ENCODE results near the gene DDIT3. TPM values are rescaled to one million over a fixed set of nuclear protein-coding genes. Genes with fewer than 3 reads are reported as not detected.

Gene DDIT3
- polyA plus RNA-seq, 1 donor from 2014 or later = 24.0 TPM

- H3K27ac ChIP-seq (ENCODE audit: low read length) = no peak overlapping the region
- H3K9ac ChIP-seq (ENCODE audit: low read length) = no peak overlapping the region
- H3F3A ChIP-seq (ENCODE audit: insufficient read depth, low read length, poor library complexity, severe bottlenecking) = no peaks in the 10 kb centered on the region
- no peak overlapping the region for H2AFZ ChIP-seq (ENCODE audit: low read depth, low read length)
- H3K4me3 ChIP-seq (ENCODE audit: low read length) = no peak overlapping the region
- no peaks in the 10 kb centered on the region for H3K36me3 ChIP-seq (ENCODE audit: insufficient read depth, low read length)
- no peaks in the 10 kb centered on the region for H3K79me2 ChIP-seq (replicated peaks; ENCODE audit: insufficient read depth, low read length)
- H3K27me3 ChIP-seq (ENCODE audit: insufficient read depth, low read depth, low read length) = peaks cover 76% of the 10 kb centered on the region
- no peaks in the 10 kb centered on the region for H3K9me3 ChIP-seq (ENCODE audit: low read length)
- no peaks in the 10 kb centered on the region for H3K9me2 ChIP-seq (ENCODE audit: insufficient read depth, low read length)
- no peaks in the 10 kb centered on the region for H4K20me1 ChIP-seq (ENCODE audit: insufficient read depth)
- TF ChIP-seq POLR2AphosphoS5 (IDR thresholded peaks at IDR 0.05) (no peak), EP300 (conservative IDR thresholded peaks at IDR 0.05; ENCODE audit: poor library complexity, severe bottlenecking) (no peak), MXI1 (conservative IDR thresholded peaks at IDR 0.05; ENCODE audit: poor library complexity, severe bottlenecking) (no peak), RAD21 (conservative IDR thresholded peaks at IDR 0.05) (no peak), TAF1 (IDR thresholded peaks at IDR 0.05; ENCODE audit: low read depth) (no peak), EZH2 (IDR thresholded peaks at IDR 0.05; ENCODE audit: borderline replicate concordance, insufficient read depth, low read length, poor library complexity, severe bottlenecking) (no peak), SMC3 (conservative IDR thresholded peaks at IDR 0.05; ENCODE audit: poor library complexity) (no peak)
- TF ChIP-seq, protein P1, sequence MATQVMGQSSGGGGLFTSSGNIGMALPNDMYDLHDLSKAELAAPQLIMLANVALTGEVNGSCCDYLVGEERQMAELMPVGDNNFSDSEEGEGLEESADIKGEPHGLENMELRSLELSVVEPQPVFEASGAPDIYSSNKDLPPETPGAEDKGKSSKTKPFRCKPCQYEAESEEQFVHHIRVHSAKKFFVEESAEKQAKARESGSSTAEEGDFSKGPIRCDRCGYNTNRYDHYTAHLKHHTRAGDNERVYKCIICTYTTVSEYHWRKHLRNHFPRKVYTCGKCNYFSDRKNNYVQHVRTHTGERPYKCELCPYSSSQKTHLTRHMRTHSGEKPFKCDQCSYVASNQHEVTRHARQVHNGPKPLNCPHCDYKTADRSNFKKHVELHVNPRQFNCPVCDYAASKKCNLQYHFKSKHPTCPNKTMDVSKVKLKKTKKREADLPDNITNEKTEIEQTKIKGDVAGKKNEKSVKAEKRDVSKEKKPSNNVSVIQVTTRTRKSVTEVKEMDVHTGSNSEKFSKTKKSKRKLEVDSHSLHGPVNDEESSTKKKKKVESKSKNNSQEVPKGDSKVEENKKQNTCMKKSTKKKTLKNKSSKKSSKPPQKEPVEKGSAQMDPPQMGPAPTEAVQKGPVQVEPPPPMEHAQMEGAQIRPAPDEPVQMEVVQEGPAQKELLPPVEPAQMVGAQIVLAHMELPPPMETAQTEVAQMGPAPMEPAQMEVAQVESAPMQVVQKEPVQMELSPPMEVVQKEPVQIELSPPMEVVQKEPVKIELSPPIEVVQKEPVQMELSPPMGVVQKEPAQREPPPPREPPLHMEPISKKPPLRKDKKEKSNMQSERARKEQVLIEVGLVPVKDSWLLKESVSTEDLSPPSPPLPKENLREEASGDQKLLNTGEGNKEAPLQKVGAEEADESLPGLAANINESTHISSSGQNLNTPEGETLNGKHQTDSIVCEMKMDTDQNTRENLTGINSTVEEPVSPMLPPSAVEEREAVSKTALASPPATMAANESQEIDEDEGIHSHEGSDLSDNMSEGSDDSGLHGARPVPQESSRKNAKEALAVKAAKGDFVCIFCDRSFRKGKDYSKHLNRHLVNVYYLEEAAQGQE (IDR thresholded peaks at IDR 0.05; ENCODE audit: borderline replicate concordance) = no peak
- TF ChIP-seq, protein P2, sequence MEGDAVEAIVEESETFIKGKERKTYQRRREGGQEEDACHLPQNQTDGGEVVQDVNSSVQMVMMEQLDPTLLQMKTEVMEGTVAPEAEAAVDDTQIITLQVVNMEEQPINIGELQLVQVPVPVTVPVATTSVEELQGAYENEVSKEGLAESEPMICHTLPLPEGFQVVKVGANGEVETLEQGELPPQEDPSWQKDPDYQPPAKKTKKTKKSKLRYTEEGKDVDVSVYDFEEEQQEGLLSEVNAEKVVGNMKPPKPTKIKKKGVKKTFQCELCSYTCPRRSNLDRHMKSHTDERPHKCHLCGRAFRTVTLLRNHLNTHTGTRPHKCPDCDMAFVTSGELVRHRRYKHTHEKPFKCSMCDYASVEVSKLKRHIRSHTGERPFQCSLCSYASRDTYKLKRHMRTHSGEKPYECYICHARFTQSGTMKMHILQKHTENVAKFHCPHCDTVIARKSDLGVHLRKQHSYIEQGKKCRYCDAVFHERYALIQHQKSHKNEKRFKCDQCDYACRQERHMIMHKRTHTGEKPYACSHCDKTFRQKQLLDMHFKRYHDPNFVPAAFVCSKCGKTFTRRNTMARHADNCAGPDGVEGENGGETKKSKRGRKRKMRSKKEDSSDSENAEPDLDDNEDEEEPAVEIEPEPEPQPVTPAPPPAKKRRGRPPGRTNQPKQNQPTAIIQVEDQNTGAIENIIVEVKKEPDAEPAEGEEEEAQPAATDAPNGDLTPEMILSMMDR (IDR thresholded peaks at IDR 0.05; ENCODE audit: poor library complexity, severe bottlenecking) = no peak
- H3K4me2 ChIP-seq (ENCODE audit: low read length) = no peak overlapping the region
These were observed 46.9 kb downstream of the DDIT3 start for GRCh38 chr12:57473392-57473791.

DNA sequence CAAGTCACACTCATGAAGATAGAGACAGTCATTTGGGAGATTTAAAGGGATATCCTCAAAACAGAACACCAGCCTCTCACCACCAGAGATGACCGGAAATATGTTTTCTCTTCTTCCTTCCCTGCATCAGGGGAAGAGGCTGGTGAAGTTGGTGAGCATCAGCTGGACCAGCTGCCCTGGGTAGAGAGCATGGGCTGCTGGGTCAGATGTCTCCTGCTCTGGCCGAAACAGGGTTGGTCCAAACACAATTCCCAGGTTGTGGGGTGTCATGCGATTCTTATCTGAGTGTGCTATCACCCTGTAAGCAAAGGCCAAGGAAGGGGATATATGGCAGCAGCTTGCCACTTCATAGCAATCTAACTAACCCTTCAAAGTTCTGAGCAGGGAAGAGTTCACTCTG, 47.9 kb downstream of the DDIT3 start:
- TF ChIP-seq, protein P1 (IDR thresholded peaks at IDR 0.05; ENCODE audit: borderline replicate concordance) = no peak
- TF ChIP-seq TAF1 (IDR thresholded peaks at IDR 0.05; ENCODE audit: low read depth) (no peak), MXI1 (conservative IDR thresholded peaks at IDR 0.05; ENCODE audit: poor library complexity, severe bottlenecking) (no peak)
- H3K27ac ChIP-seq (ENCODE audit: low read length) = no peak overlapping the region
- H3K36me3 ChIP-seq (ENCODE audit: insufficient read depth, low read length) = no peaks in the 10 kb centered on the region

More for the DNA sequence above, 47.9 kb downstream of the DDIT3 start:
- Histone ChIP-seq H3K9ac (ENCODE audit: low read length) (no peak overlapping the region), H3K79me2 (replicated peaks; ENCODE audit: insufficient read depth, low read length) (no peaks in the 10 kb centered on the region), H2AFZ (ENCODE audit: low read depth, low read length) (no peak overlapping the region), H3K9me3 (ENCODE audit: low read length) (no peaks in the 10 kb centered on the region), H3K27me3 (ENCODE audit: insufficient read depth, low read depth, low read length) (peaks cover 70% of the 10 kb centered on the region), H3K9me2 (ENCODE audit: insufficient read depth, low read length) (no peaks in the 10 kb centered on the region), H3K4me3 (ENCODE audit: low read length) (no peak overlapping the region), H3K4me2 (ENCODE audit: low read length) (no peak overlapping the region), H4K20me1 (ENCODE audit: insufficient read depth) (no peaks in the 10 kb centered on the region), H3F3A (ENCODE audit: insufficient read depth, low read length, poor library complexity, severe bottlenecking) (no peaks in the 10 kb centered on the region)
